K562 (cell line): ENCODE data around the gene TMEM222. TPM values are rescaled to one million over a fixed set of nuclear protein-coding genes. Genes with fewer than 3 reads are reported as not detected.

Experiments
- ATAC-seq: fragments of 200-7000 bp; cut with Tn5 transposase; 3 replicates; pipeline ENCODE4 v1.9.1; 2020; ENCODE audit warnings: moderate library complexity
- BruUV-seq: library from RNA; stranded (reverse); fragments of 400-500 nt; replicated peaks from 2 replicates; lab custom pipeline; 2021; lab: Mats Ljungman, UMichigan
- CTCF ChIA-PET: fragments of 300-600 bp; formaldehyde crosslinking; extraction: SDS; loops from one replicate; lab custom pipeline; 2021; ENCODE audit warnings: low intra/inter-chr PET ratio; lab: Yijun Ruan, JAX
- POLR2A ChIA-PET: fragments of 300-600, 350-650 bp; sonication (Branson Sonifier 250); formaldehyde crosslinking; extraction: SDS; loops from one replicate; lab custom pipeline; 2021; ENCODE audit warnings: antibody characterized with exemption, inconsistent platforms; lab: Yijun Ruan, JAX
- DNase-seq, 4 experiments: peaks; one replicate each; pipeline versions ENCODE4 v3.0.0 to v3.0.0-alpha.2; 2011 to 2018; ENCODE audit warnings: low spot score in 3 of 4, mixed read lengths in 3 of 4; ENCODE audit errors: extremely low read depth in 1 of 4
- FAIRE-seq: peaks from 2 replicates; lab custom pipeline; 2011; peaks lifted over from hg19 to GRCh38; lab: Jason Lieb, UNC
- H2AFZ ChIP-seq: 2 replicates; pipeline ENCODE4 v1.6.0; 2011; ENCODE audit warnings: low read depth, low read length, control low read depth, inconsistent platforms
- H3K27ac ChIP-seq: fragments of 200-600 bp; 3 replicates; pipeline ENCODE4 v1.8.0; 2011; ENCODE audit warnings: low read depth, mild to moderate bottlenecking, control low read depth, inconsistent platforms, low read length, moderate library complexity, mixed read lengths; ENCODE audit errors: extremely low read depth
- H3K27me3 ChIP-seq, 2 experiments: fragments of 300-600 bp in 1 of 2; 2 replicates in 1 of 2; 3 replicates in 1 of 2; pipeline versions ENCODE4 v1.6.0 to v1.8.0; 2011; ENCODE audit warnings: inconsistent platforms in 2 of 2, low read length in 2 of 2, mild to moderate bottlenecking in 1 of 2, mixed read lengths in 1 of 2, moderate library complexity in 1 of 2; ENCODE audit not compliant: control insufficient read depth in 2 of 2, insufficient read depth in 2 of 2
- H3K36me3 ChIP-seq: fragments of 300-600 bp; 3 replicates; pipeline ENCODE4 v1.8.0; 2011; ENCODE audit warnings: mild to moderate bottlenecking, low read length, inconsistent platforms; ENCODE audit not compliant: control insufficient read depth, insufficient read depth
- H3K4me1 ChIP-seq, 2 experiments: fragments of 200-600 bp in 1 of 2; replicated peaks in 1 of 2; 2 replicates in 1 of 2; 3 replicates in 1 of 2; pipeline versions ENCODE4 v1.5.1 to v1.8.0; 2011; ENCODE audit warnings: inconsistent platforms in 2 of 2, low read length in 2 of 2, mild to moderate bottlenecking in 1 of 2, mixed read lengths in 1 of 2, moderate library complexity in 1 of 2; ENCODE audit not compliant: control insufficient read depth in 2 of 2, insufficient read depth in 2 of 2
- H3K4me2 ChIP-seq: 2 replicates; pipeline ENCODE4 v1.6.1; 2011; ENCODE audit warnings: low read length, control low read depth, inconsistent platforms, mixed read lengths; ENCODE audit not compliant: insufficient read depth
- H3K4me3 ChIP-seq: fragments of 200-600 bp; sonication (generic), shearing (Covaris generic); 2 replicates; pipeline ENCODE4 v1.5.1; 2016; ENCODE audit warnings: control low read depth, inconsistent platforms
- H3K79me2 ChIP-seq: fragments of 200-600 bp; 3 replicates; pipeline ENCODE4 v1.8.0; 2011; ENCODE audit warnings: low read length, inconsistent platforms; ENCODE audit not compliant: control insufficient read depth, insufficient read depth
- H3K9ac ChIP-seq, 2 experiments: 2 replicates each; pipeline versions ENCODE4 v1.6.0 to v1.6.1; 2011; ENCODE audit warnings: low read depth in 2 of 2, low read length in 2 of 2, control low read depth in 1 of 2, inconsistent platforms in 1 of 2, mild to moderate bottlenecking in 1 of 2, mixed read lengths in 1 of 2; ENCODE audit not compliant: insufficient read depth in 1 of 2
- H3K9me1 ChIP-seq: one replicate; pipeline ENCODE4 v1.6.0; 2011; ENCODE audit warnings: inconsistent platforms, mild to moderate bottlenecking, low read length, moderate library complexity; ENCODE audit not compliant: control insufficient read depth, insufficient read depth
- H3K9me3 ChIP-seq: replicated peaks from 2 replicates; pipeline ENCODE4 v1.5.1; 2011; ENCODE audit warnings: low read depth, low read length, inconsistent platforms; ENCODE audit not compliant: control insufficient read depth, insufficient read depth
- H4K20me1 ChIP-seq: replicated peaks from 2 replicates; pipeline ENCODE4 v1.6.1; 2011; ENCODE audit warnings: low read length, inconsistent platforms, mixed read lengths; ENCODE audit not compliant: control insufficient read depth, insufficient read depth
- CBFB ChIP-seq: sonication (generic); formaldehyde crosslinking; IDR thresholded peaks from 2 replicates; pipeline ENCODE4 v1.4.0; 2020; ENCODE audit warnings: mild to moderate bottlenecking, missing genetic modification reagents
- CBX5 ChIP-seq: IDR thresholded peaks from 2 replicates; pipeline ENCODE4 v1.6.1; 2014; ENCODE audit warnings: low read depth, borderline replicate concordance
- E2F1 ChIP-seq: sonication (generic); formaldehyde crosslinking; IDR thresholded peaks from 2 replicates; pipeline ENCODE4 v1.8.1; 2023; ENCODE audit warnings: mild to moderate bottlenecking, missing genetic modification reagents, moderate library complexity
- FOXJ2 ChIP-seq: fragments of 200-800 bp; sonication (Bioruptor generic); IDR thresholded peaks from 2 replicates; pipeline ENCODE4 v1.6.1; 2016; ENCODE audit warnings: missing genetic modification characterization, missing compliant biosample characterization
- FOXM1 ChIP-seq, 2 experiments: fragments of 450-650 bp in 1 of 2; sonication (generic) in 1 of 2; formaldehyde crosslinking in 1 of 2; IDR thresholded peaks; 2 replicates each; pipeline versions ENCODE4 v1.6.1 to v1.9.0; 2017 to 2022; ENCODE audit warnings: low read depth in 2 of 2, mild to moderate bottlenecking in 2 of 2, missing genetic modification reagents in 1 of 2, moderate library complexity in 1 of 2
- FUS ChIP-seq: fragments of 200-400 bp; formaldehyde crosslinking; optimal IDR thresholded peaks from 2 replicates; pipeline ENCODE3; 2017; ENCODE audit warnings: low read depth, low read length
- KDM4B ChIP-seq, 2 experiments: fragments of 450-650 bp in 1 of 2; sonication (generic) in 1 of 2; IDR thresholded peaks; 2 replicates each; pipeline ENCODE4 v1.6.1; 2016 to 2017; ENCODE audit warnings: borderline replicate concordance in 2 of 2, antibody characterized with exemption in 1 of 2, low read depth in 1 of 2, mild to moderate bottlenecking in 1 of 2
- KLF1 ChIP-seq: fragments of 450-650 bp; IDR thresholded peaks from 2 replicates; pipeline ENCODE4 v1.6.1; 2016; ENCODE audit warnings: missing genetic modification characterization, missing compliant biosample characterization
- PHF20 ChIP-seq: fragments of 450-650 bp; IDR thresholded peaks from 2 replicates; pipeline ENCODE4 v1.6.1; 2018; ENCODE audit not compliant: partially characterized antibody
- RAD21 ChIP-seq, 2 experiments: fragments of 250-450 bp in 1 of 2; fragments of 450-650 bp in 1 of 2; sonication (Bioruptor Pico) in 1 of 2; formaldehyde crosslinking in 1 of 2; IDR thresholded peaks in 1 of 2; conservative IDR thresholded peaks in 1 of 2; 2 replicates each; pipeline versions ENCODE4 v1.4.0 to v1.8.0; 2020 to 2022; ENCODE audit warnings: mild to moderate bottlenecking in 2 of 2, moderate library complexity in 1 of 2
- ZNF644 ChIP-seq: fragments of 200-800 bp; sonication (Bioruptor generic); IDR thresholded peaks from 2 replicates; pipeline ENCODE4 v1.6.1; 2016; ENCODE audit warnings: low read depth, missing genetic modification characterization, missing compliant biosample characterization
- WGBS: fragments of 100-300 bp; shearing (Covaris generic); methylation state at CpG from one replicate; pipeline ENCODE4 v1.1.6; 2016; ENCODE audit warnings: low coverage, mixed read lengths; ENCODE audit not compliant: insufficient coverage; ENCODE audit errors: missing lambda C conversion rate; 5-methylcytosine and 5-hydroxymethylcytosine counted together
- in situ Hi-C: fragments of 300-500 bp; cut with MboI; formaldehyde crosslinking; loops from 4 replicates; pipeline ENCODE4 v1.15.0; 2018; ENCODE audit warnings: inconsistent platforms, mixed read lengths
- intact Hi-C: fragments of 100-400 bp; cut with micrococcal nuclease; formaldehyde crosslinking; loops from 2 replicates; pipeline ENCODE4 v1.14.2; 2022
- polyA plus RNA-seq, 8 experiments: library from polyadenylated mRNA; depleted of rRNA in 4 of 8; stranded (reverse) in 5 of 8; unstranded in 3 of 8; fragments of >200 nt; fragmentation: Nextera tagmentation in 2 of 8; fragmentation: Illumina TruSeq in 1 of 8; extraction: Ambion mirVana in 2 of 8; extraction: Trizol in 1 of 8; gene quantifications; 2 replicates each; pipeline versions ENCODE4 v1.2.1 to v1.2.3, GENCODE V29; 2011 to 2014; ENCODE audit warnings: inconsistent platforms in 1 of 8, missing spikeins in 1 of 8
- total RNA-seq, 7 experiments: library from RNA; depleted of rRNA in 6 of 7; stranded (reverse); fragments of >200 nt in 6 of 7; fragmentation: Illumina TruSeq in 2 of 7; extraction: Trizol in 2 of 7; gene quantifications; 2 replicates each; pipeline versions ENCODE4 v1.2.1 to v1.2.3, GENCODE V29; 2011 to 2021; ENCODE audit warnings: low replicate concordance in 1 of 7

TMEM222 gene
- total and polyA plus RNA-seq, 9 of the 15 experiments (the other 6 are each of a cell fraction or from before 2014, with no cell fraction given): 6.9 to 48.0 (median 32.8) TPM

- TF ChIP-seq FOXM1 (IDR thresholded peaks at IDR 0.05; ENCODE audit: low read depth): no peak
- TF ChIP-seq FOXM1 (CRISPR knock-in tag; IDR thresholded peaks at IDR 0.05; ENCODE audit: low read depth): 0 out of 2 replicates have a peak, but pooled peaks have one; percentile 1
- TF ChIP-seq FOXJ2: no peak
Measured at GRCh38 chr1:27366411-27367159, 44.6 kb downstream of the TMEM222 start, which contains the start of gene MAP3K6 (continued).

GRCh38 chr1:27367160-27367650, 45.2 kb downstream of the TMEM222 start:
- FAIRE-seq: no peak
- POLR2A ChIA-PET: interaction anchor here (0.6 to 3.3 kb wide), 16 partner anchors 10 to 333 kb away, joined by 3 to 20 read pairs (median 5); partner anchors contain the start of genes CD164L2 and SYTL1
- TF ChIP-seq RAD21 (CRISPR knock-in tag; conservative IDR thresholded peaks at IDR 0.05 in 1 of 2, IDR thresholded peaks at IDR 0.05 in 1 of 2) (no peak), ZNF644 (tag) (no peak), KDM4B (IDR thresholded peaks at IDR 0.05; ENCODE audit: borderline replicate concordance in 2 of 2, low read depth in 1 of 2) (peak in 1 of 2 experiments; percentile 23; a peak in 1 of 4 replicates), KLF1 (no peak), PHF20 (peak; percentile 66), E2F1 (CRISPR knock-in tag) (no peak), FUS (no peak), CBX5 (no peak), CBFB (0 out of 2 replicates have a peak, but pooled peaks have one; percentile 74)

More at GRCh38 chr1:27367160-27367650, 45.2 kb downstream of the TMEM222 start:
- H2AFZ ChIP-seq: peak overlapping the region; percentile 86
- H3K4me1 ChIP-seq: peaks cover 20 to 47% of the 10 kb centered on the region in 2 experiments; a peak in 4 of 5 replicates
- peak overlapping the region; percentile 82 for H3K4me3 ChIP-seq
- intact Hi-C loops (loop anchor here (10.0 kb wide), 1 partner anchor 172 kb away; no protein-coding TSS in a partner anchor), in situ Hi-C loops (no loop called here)
- no peaks in the 10 kb centered on the region; the same call in 1 of the 2 replicates for H4K20me1 ChIP-seq
- H3K27me3 ChIP-seq: no peaks in the 10 kb centered on the region
- H3K36me3 ChIP-seq: no peaks in the 10 kb centered on the region
- peak overlapping the region; percentile 78 for H3K27ac ChIP-seq
- DNase-seq (no peak), ATAC-seq (peak; percentile 3)
- WGBS: 48% methylated on average over 8 of the region's 8 CpGs
- no peaks in the 10 kb centered on the region for H3K9me1 ChIP-seq
- no TSS peak for BruUV-seq
- no peaks in the 10 kb centered on the region for H3K9me3 ChIP-seq
- H3K4me2 ChIP-seq: peak overlapping the region; percentile 84
- no peaks in the 10 kb centered on the region for H3K79me2 ChIP-seq
- CTCF ChIA-PET: interaction anchor here (0.6 to 1.0 kb wide), 3 partner anchors 15 to 84 kb away, joined by 3 to 5 read pairs (median 4); no protein-coding TSS in a partner anchor
- H3K9ac ChIP-seq: peak overlapping the region; percentile 85 to 91
